IMR-90 (cell line): ENCODE measurements around the gene CACNA2D1. TPM values are rescaled to one million over a fixed set of nuclear protein-coding genes. Genes with fewer than 3 reads are reported as not detected.

Source experiments
- ATAC-seq: fragments of 200-7000 bp; cut with Tn5 transposase; 2 replicates; pipeline ENCODE4 v1.9.1; 2020; ENCODE audit warnings: low read depth, mild to moderate bottlenecking, moderate library complexity
- BruUV-seq: library from RNA; stranded (reverse); fragments of 400-500 nt; replicated peaks from 2 replicates; lab custom pipeline; 2021; lab: Mats Ljungman, UMichigan
- CTCF ChIA-PET: fragments of 300-600 bp; formaldehyde crosslinking; extraction: SDS; loops from one replicate; lab custom pipeline; 2021; ENCODE audit warnings: antibody characterized with exemption; lab: Yijun Ruan, JAX
- POLR2A ChIA-PET: fragments of 300-600 bp; sonication (Branson Sonifier 250); formaldehyde crosslinking; loops from one replicate; lab custom pipeline; 2022; ENCODE audit warnings: antibody characterized with exemption; ENCODE audit not compliant: unreplicated experiment; lab: Charles Lee
- DNase-seq: peaks from one replicate; pipeline ENCODE4 v3.0.0; 2013
- H2AFZ ChIP-seq: replicated peaks from 2 replicates; pipeline ENCODE3; 2013; ENCODE audit warnings: low read length, mild to moderate bottlenecking; ENCODE audit not compliant: poor library complexity
- H2AK5ac ChIP-seq: 2 replicates; pipeline ENCODE4 v1.6.1; 2013; ENCODE audit warnings: low read depth, low read length, inconsistent platforms
- H2AK9ac ChIP-seq: replicated peaks from 2 replicates; pipeline ENCODE3; 2013; ENCODE audit warnings: mild to moderate bottlenecking, low read depth, low read length, moderate library complexity; ENCODE audit not compliant: poor library complexity
- H2BK120ac ChIP-seq: 2 replicates; pipeline ENCODE4 v1.6.1; 2013; ENCODE audit warnings: low read depth, low read length, inconsistent platforms
- H2BK15ac ChIP-seq: 3 replicates; pipeline ENCODE4 v1.6.1; 2013; ENCODE audit warnings: low read depth, low read length, inconsistent platforms
- H2BK20ac ChIP-seq: 2 replicates; pipeline ENCODE4 v1.6.1; 2013; ENCODE audit warnings: low read depth, mild to moderate bottlenecking, inconsistent platforms, low read length, moderate library complexity
- H2BK5ac ChIP-seq: 2 replicates; pipeline ENCODE4 v1.6.1; 2013; ENCODE audit warnings: mild to moderate bottlenecking, low read depth, low read length, inconsistent platforms; ENCODE audit not compliant: poor library complexity, severe bottlenecking
- H3K14ac ChIP-seq: replicated peaks from 2 replicates; pipeline ENCODE4 v1.6.1; 2013; ENCODE audit warnings: low read depth, low read length, inconsistent platforms
- H3K18ac ChIP-seq: 2 replicates; pipeline ENCODE4 v1.6.1; 2013; ENCODE audit warnings: low read depth, low read length, control low read depth
- H3K23ac ChIP-seq: 2 replicates; pipeline ENCODE4 v1.6.1; 2013; ENCODE audit warnings: low read depth, low read length, inconsistent platforms
- H3K27ac ChIP-seq: 2 replicates; pipeline ENCODE4 v1.5.1; 2013; ENCODE audit warnings: mild to moderate bottlenecking, control low read depth, low read length; ENCODE audit not compliant: insufficient read depth
- H3K27me3 ChIP-seq: 2 replicates; pipeline ENCODE4 v1.6.1; 2013; ENCODE audit warnings: low read length; ENCODE audit not compliant: control insufficient read depth, insufficient read depth
- H3K36me3 ChIP-seq: 2 replicates; pipeline ENCODE4 v1.6.1; 2013; ENCODE audit warnings: low read length, mixed read lengths; ENCODE audit not compliant: control insufficient read depth, insufficient read depth
- H3K4ac ChIP-seq: 2 replicates; pipeline ENCODE4 v1.6.1; 2013; ENCODE audit warnings: low read depth, low read length, inconsistent platforms
- H3K4me1 ChIP-seq: 2 replicates; pipeline ENCODE4 v1.6.1; 2013; ENCODE audit warnings: low read length, mixed read lengths; ENCODE audit not compliant: control insufficient read depth, insufficient read depth
- H3K4me2 ChIP-seq: 2 replicates; pipeline ENCODE4 v1.6.1; 2013; ENCODE audit warnings: low read depth, mild to moderate bottlenecking, control low read depth, low read length, moderate library complexity
- H3K4me3 ChIP-seq: 2 replicates; pipeline ENCODE4 v1.5.1; 2013; ENCODE audit warnings: low read depth, mild to moderate bottlenecking, control low read depth, low read length, moderate library complexity; ENCODE audit not compliant: insufficient read depth
- H3K56ac ChIP-seq: 2 replicates; pipeline ENCODE4 v1.6.1; 2013; ENCODE audit warnings: low read length, inconsistent platforms; ENCODE audit not compliant: insufficient read depth; ENCODE audit errors: extremely low read depth
- H3K79me1 ChIP-seq, 2 experiments: 2 replicates each; pipeline ENCODE4 v1.6.1; 2013; ENCODE audit warnings: low read length in 2 of 2, inconsistent platforms in 1 of 2, low read depth in 1 of 2
- H3K9ac ChIP-seq: 2 replicates; pipeline ENCODE4 v1.6.1; 2013; ENCODE audit warnings: low read depth, low read length, control low read depth
- H3K9me1 ChIP-seq: 2 replicates; pipeline ENCODE4 v1.6.1; 2013; ENCODE audit warnings: low read length, inconsistent platforms; ENCODE audit not compliant: insufficient read depth
- H3K9me3 ChIP-seq: 2 replicates; pipeline ENCODE4 v1.6.1; 2013; ENCODE audit warnings: low read length; ENCODE audit not compliant: control insufficient read depth, insufficient read depth
- H4K20me1 ChIP-seq: 2 replicates; pipeline ENCODE4 v1.6.1; 2013; ENCODE audit warnings: low read length, inconsistent platforms; ENCODE audit not compliant: insufficient read depth
- H4K5ac ChIP-seq: 2 replicates; pipeline ENCODE4 v1.6.1; 2013; ENCODE audit warnings: mild to moderate bottlenecking, low read depth, low read length, control low read depth
- H4K8ac ChIP-seq, 2 experiments: 2 replicates each; pipeline ENCODE4 v1.6.1; 2013; ENCODE audit warnings: low read depth in 2 of 2, low read length in 2 of 2, control low read depth in 1 of 2, inconsistent platforms in 1 of 2
- H4K91ac ChIP-seq: 2 replicates; pipeline ENCODE4 v1.6.1; 2013; ENCODE audit warnings: low read depth, low read length, inconsistent platforms; ENCODE audit not compliant: insufficient read depth
- BHLHE40 ChIP-seq: fragments of 150-350 bp; IDR thresholded peaks from 2 replicates; pipeline ENCODE4 v1.6.1; 2016; ENCODE audit warnings: mild to moderate bottlenecking, low read depth, low read length
- CEBPB ChIP-seq: IDR thresholded peaks from 2 replicates; pipeline ENCODE4 v1.6.1; 2012; ENCODE audit warnings: low read depth, low read length, improper control_type of control experiment
- CHD1 ChIP-seq: IDR thresholded peaks from 2 replicates; pipeline ENCODE4 v1.6.1; 2012; ENCODE audit warnings: low read depth, low read length, improper control_type of control experiment
- CTCF ChIP-seq: conservative IDR thresholded peaks from 2 replicates; pipeline ENCODE4 v1.5.1; 2012; ENCODE audit warnings: mild to moderate bottlenecking, low read depth, low read length, improper control_type of control experiment
- FOS ChIP-seq: fragments of 150-350 bp; IDR thresholded peaks from 2 replicates; pipeline ENCODE4 v1.6.1; 2016; ENCODE audit warnings: low read depth, low read length
- MAFK ChIP-seq: IDR thresholded peaks from 2 replicates; pipeline ENCODE4 v1.6.1; 2012; ENCODE audit warnings: low read depth, low read length, improper control_type of control experiment
- MAZ ChIP-seq: IDR thresholded peaks from 2 replicates; pipeline ENCODE4 v1.6.1; 2012; ENCODE audit warnings: low read depth, mild to moderate bottlenecking, low read length, improper control_type of control experiment, moderate library complexity, borderline replicate concordance
- MXI1 ChIP-seq: IDR thresholded peaks from 2 replicates; pipeline ENCODE4 v1.6.1; 2012; ENCODE audit warnings: low read depth, mild to moderate bottlenecking, low read length, moderate library complexity, borderline replicate concordance
- NFE2L2 ChIP-seq: fragments of 150-350 bp; IDR thresholded peaks from 2 replicates; pipeline ENCODE4 v1.6.1; 2016; ENCODE audit warnings: low read depth, mild to moderate bottlenecking, low read length
- POLR2A ChIP-seq: IDR thresholded peaks from 2 replicates; pipeline ENCODE4 v1.6.1; 2012; ENCODE audit warnings: mild to moderate bottlenecking, low read depth, low read length
- RAD21 ChIP-seq: IDR thresholded peaks from 2 replicates; pipeline ENCODE4 v1.6.1; 2012; ENCODE audit warnings: low read length, improper control_type of control experiment
- RCOR1 ChIP-seq: IDR thresholded peaks from 2 replicates; pipeline ENCODE4 v1.6.1; 2012; ENCODE audit warnings: mild to moderate bottlenecking, low read length, improper control_type of control experiment; ENCODE audit not compliant: insufficient replicate concordance
- RFX5 ChIP-seq: IDR thresholded peaks from 2 replicates; pipeline ENCODE4 v1.8.0; 2012; ENCODE audit warnings: low read depth, mild to moderate bottlenecking, low read length, moderate library complexity
- SMC3 ChIP-seq: fragments of 150-350 bp; IDR thresholded peaks from 2 replicates; pipeline ENCODE4 v1.6.1; 2016; ENCODE audit warnings: low read depth, mild to moderate bottlenecking, antibody characterized with exemption, low read length, moderate library complexity
- dilution Hi-C: fragments of 300-500 bp; cut with HindIII; formaldehyde crosslinking; loops from one replicate; pipeline ENCODE4 v1.14.3; 2018; ENCODE audit warnings: low sequenced_read_pairs; ENCODE audit not compliant: unreplicated experiment
- in situ Hi-C: fragments of 300-500 bp; cut with MboI; formaldehyde crosslinking; loops from 3 replicates; pipeline ENCODE4 v1.14.3; 2019; ENCODE audit warnings: low sequenced_read_pairs, inconsistent platforms, mixed read lengths
- intact Hi-C: fragments of 100-400 bp; cut with micrococcal nuclease; formaldehyde crosslinking; loops from 2 replicates; pipeline ENCODE4 v1.10.0; 2022
- polyA plus RNA-seq, 3 experiments: library from polyadenylated mRNA; depleted of rRNA; stranded (reverse); fragments of >200 nt; gene quantifications; 2 replicates each; pipeline ENCODE4 v1.2.3, GENCODE V29; 2012; ENCODE audit warnings: low replicate concordance in 1 of 3
- total RNA-seq: library from RNA; depleted of rRNA; stranded (reverse); fragments of >200 nt; gene quantifications from 2 replicates; pipeline ENCODE4 v1.2.3, GENCODE V29; 2012
- TF ChIP-seq, protein P1 (sequence below): fragments of 150-350 bp; IDR thresholded peaks from 2 replicates; pipeline ENCODE4 v1.6.1; 2017; ENCODE audit warnings: mild to moderate bottlenecking, antibody characterized with exemption, low read length, low read depth
- TF ChIP-seq, protein P2 (sequence below): fragments of 150-350 bp; IDR thresholded peaks from 2 replicates; pipeline ENCODE4 v1.6.1; 2016; ENCODE audit warnings: low read depth, mild to moderate bottlenecking, low read length, moderate library complexity, borderline replicate concordance

CACNA2D1 gene
- total and polyA plus RNA-seq, 2 of the 4 experiments (the other 2 are of a cell fraction), result 5.8 to 21.9 TPM

DNA sequence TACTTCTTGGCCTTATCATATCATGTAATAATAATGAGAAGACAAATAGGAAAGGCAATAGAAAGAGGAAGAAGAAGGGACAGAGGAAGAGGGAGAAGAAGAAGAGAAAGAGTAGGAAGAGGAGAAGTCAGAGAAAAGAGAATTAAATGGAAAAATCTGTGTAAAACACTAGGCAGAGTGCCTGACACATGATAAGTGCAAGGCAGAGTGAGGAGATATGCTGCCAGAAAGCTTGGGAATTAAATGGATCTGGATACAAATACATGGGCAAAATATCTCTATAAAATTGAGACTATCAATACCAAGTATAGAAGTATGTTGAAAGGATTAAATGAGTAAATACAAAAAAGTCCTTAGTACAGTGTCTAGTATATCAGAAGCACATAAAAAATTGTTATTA is 124.8 kb downstream of the CACNA2D1 start:
- intact Hi-C loops, result no loop called here
- no peak for ATAC-seq
- no TSS peak for BruUV-seq

More for the DNA sequence above, 124.8 kb downstream of the CACNA2D1 start:
- no peak overlapping the region for H3K4ac ChIP-seq
- H3K27ac ChIP-seq, result no peak overlapping the region
- CTCF ChIA-PET, result no interaction called here
- H4K5ac ChIP-seq, result no peak overlapping the region
- H4K20me1 ChIP-seq, result no peaks in the 10 kb centered on the region
- no peak overlapping the region for H2BK20ac ChIP-seq
- H2BK120ac ChIP-seq, result no peak overlapping the region
- H3K23ac ChIP-seq, result no peak overlapping the region
- no peaks in the 10 kb centered on the region for H3K9me3 ChIP-seq
- dilution Hi-C loops (no loop called here), in situ Hi-C loops (no loop called here)
- H3K79me1 ChIP-seq, result peaks cover 2 to 25% of the 10 kb centered on the region in 2 experiments; a peak in 3 of 4 replicates
- TF ChIP-seq POLR2A (no peak), CTCF (no peak), FOS (no peak), MXI1 (no peak), RCOR1 (no peak), SMC3 (no peak), MAZ (no peak), MAFK (no peak), RAD21 (no peak), BHLHE40 (no peak), CEBPB (no peak), RFX5 (no peak), CHD1 (no peak), NFE2L2 (no peak)
- TF ChIP-seq, protein P1, sequence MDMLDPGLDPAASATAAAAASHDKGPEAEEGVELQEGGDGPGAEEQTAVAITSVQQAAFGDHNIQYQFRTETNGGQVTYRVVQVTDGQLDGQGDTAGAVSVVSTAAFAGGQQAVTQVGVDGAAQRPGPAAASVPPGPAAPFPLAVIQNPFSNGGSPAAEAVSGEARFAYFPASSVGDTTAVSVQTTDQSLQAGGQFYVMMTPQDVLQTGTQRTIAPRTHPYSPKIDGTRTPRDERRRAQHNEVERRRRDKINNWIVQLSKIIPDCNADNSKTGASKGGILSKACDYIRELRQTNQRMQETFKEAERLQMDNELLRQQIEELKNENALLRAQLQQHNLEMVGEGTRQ, result no peak
- TF ChIP-seq, protein P2, sequence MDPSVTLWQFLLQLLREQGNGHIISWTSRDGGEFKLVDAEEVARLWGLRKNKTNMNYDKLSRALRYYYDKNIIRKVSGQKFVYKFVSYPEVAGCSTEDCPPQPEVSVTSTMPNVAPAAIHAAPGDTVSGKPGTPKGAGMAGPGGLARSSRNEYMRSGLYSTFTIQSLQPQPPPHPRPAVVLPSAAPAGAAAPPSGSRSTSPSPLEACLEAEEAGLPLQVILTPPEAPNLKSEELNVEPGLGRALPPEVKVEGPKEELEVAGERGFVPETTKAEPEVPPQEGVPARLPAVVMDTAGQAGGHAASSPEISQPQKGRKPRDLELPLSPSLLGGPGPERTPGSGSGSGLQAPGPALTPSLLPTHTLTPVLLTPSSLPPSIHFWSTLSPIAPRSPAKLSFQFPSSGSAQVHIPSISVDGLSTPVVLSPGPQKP, result no peak
- no peaks in the 10 kb centered on the region for H3K27me3 ChIP-seq
- no peak for DNase-seq
- no peaks in the 10 kb centered on the region for H3K36me3 ChIP-seq
- no peak overlapping the region for H3K14ac ChIP-seq
- H3K18ac ChIP-seq, result no peak overlapping the region
- no peak overlapping the region for H2AK9ac ChIP-seq
- H3K9me1 ChIP-seq, result peaks cover 3% of the 10 kb centered on the region; the same call in 1 of the 2 replicates
- no peak overlapping the region for H4K91ac ChIP-seq
- no peak overlapping the region for H2BK15ac ChIP-seq
- peaks cover 3% of the 10 kb centered on the region; the same call in 1 of the 2 replicates for H3K4me1 ChIP-seq
- no peak overlapping the region for H3K4me2 ChIP-seq
- no peak overlapping the region for H2AK5ac ChIP-seq
- no peak overlapping the region for H4K8ac ChIP-seq
- H2BK5ac ChIP-seq, result no peak overlapping the region
- H3K9ac ChIP-seq, result no peak overlapping the region
- POLR2A ChIA-PET, result no interaction called here
- H3K4me3 ChIP-seq, result no peak overlapping the region
- H3K56ac ChIP-seq, result no peak overlapping the region
- no peak overlapping the region for H2AFZ ChIP-seq
